Nephron progenitor cell (in vitro differentiated cells): ENCODE measurements around the gene SYNE2.

Experiments
- DNase-seq: peaks from one replicate; pipeline ENCODE4 v3.0.0; 2021
- H3K27ac Mint-ChIP-seq: 2 replicates; pipeline ENCODE4 v1.8.0; 2021; ENCODE audit warnings: mild to moderate bottlenecking, moderate library complexity, mixed read lengths
- H3K27me3 Mint-ChIP-seq: 2 replicates; pipeline ENCODE4 v1.8.0; 2021; ENCODE audit warnings: mild to moderate bottlenecking, low read depth, mixed read lengths; ENCODE audit not compliant: poor library complexity
- H3K36me3 Mint-ChIP-seq: 2 replicates; pipeline ENCODE4 v1.8.0; 2021; ENCODE audit warnings: low read depth, mixed read lengths
- H3K4me1 Mint-ChIP-seq: 2 replicates; pipeline ENCODE4 v1.8.0; 2021; ENCODE audit warnings: mixed read lengths
- H3K4me3 Mint-ChIP-seq: 2 replicates; pipeline ENCODE4 v1.8.0; 2021; ENCODE audit warnings: mild to moderate bottlenecking, moderate library complexity, mixed read lengths
- H3K9me3 Mint-ChIP-seq: 2 replicates; pipeline ENCODE4 v1.8.0; 2021; ENCODE audit warnings: mild to moderate bottlenecking, moderate library complexity, mixed read lengths
- TF ChIP-seq, protein P1 (sequence below): fragments of 200-600 bp; sonication (generic); IDR thresholded peaks from 2 replicates; pipeline ENCODE4 v1.5.0; 2021; ENCODE audit warnings: antibody characterized with exemption

The SYNE2 gene

DNA sequence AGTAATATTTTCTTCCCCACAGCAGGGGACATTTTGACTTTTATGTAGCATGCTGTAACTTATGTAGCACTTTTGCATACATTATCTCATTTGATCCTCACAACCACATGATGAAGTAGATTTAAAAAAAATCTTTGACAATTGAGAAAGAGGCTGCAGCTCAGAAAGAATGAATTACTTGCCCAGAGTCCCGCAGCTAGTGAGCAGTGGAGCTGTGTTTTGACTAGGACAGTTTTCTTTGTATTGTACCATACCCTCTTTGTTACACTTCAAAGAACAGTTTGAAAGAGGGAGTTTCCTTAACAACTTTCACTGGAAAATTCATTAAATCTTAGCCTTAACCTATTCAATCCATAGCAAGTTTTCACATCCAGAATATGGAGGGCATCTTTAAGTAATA lies 58.6 kb downstream of the SYNE2 start:
- H3K27me3 Mint-ChIP-seq: peaks cover 4% of the 10 kb centered on the region

GRCh38 chr14:63912286-63912685 lies 59.5 kb downstream of the SYNE2 start:
- TF ChIP-seq, protein P1, sequence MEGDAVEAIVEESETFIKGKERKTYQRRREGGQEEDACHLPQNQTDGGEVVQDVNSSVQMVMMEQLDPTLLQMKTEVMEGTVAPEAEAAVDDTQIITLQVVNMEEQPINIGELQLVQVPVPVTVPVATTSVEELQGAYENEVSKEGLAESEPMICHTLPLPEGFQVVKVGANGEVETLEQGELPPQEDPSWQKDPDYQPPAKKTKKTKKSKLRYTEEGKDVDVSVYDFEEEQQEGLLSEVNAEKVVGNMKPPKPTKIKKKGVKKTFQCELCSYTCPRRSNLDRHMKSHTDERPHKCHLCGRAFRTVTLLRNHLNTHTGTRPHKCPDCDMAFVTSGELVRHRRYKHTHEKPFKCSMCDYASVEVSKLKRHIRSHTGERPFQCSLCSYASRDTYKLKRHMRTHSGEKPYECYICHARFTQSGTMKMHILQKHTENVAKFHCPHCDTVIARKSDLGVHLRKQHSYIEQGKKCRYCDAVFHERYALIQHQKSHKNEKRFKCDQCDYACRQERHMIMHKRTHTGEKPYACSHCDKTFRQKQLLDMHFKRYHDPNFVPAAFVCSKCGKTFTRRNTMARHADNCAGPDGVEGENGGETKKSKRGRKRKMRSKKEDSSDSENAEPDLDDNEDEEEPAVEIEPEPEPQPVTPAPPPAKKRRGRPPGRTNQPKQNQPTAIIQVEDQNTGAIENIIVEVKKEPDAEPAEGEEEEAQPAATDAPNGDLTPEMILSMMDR: no peak
- Mint-ChIP-seq H3K4me1 (peaks cover 19% of the 10 kb centered on the region), H3K27ac (no peak overlapping the region), H3K27me3 (peaks cover 4% of the 10 kb centered on the region), H3K9me3 (no peaks in the 10 kb centered on the region), H3K36me3 (no peaks in the 10 kb centered on the region), H3K4me3 (no peak overlapping the region)
- no peak for DNase-seq

More for the DNA sequence above, 58.6 kb downstream of the SYNE2 start:
- Mint-ChIP-seq H3K27ac (no peak overlapping the region), H3K4me1 (peaks cover 19% of the 10 kb centered on the region), H3K4me3 (no peak overlapping the region), H3K9me3 (peaks cover 1% of the 10 kb centered on the region), H3K36me3 (no peaks in the 10 kb centered on the region)
- TF ChIP-seq, protein P1: no peak
- DNase-seq: no peak

GRCh38 chr14:63918411-63918810 lies 65.6 kb downstream of the SYNE2 start:
- Mint-ChIP-seq H3K4me1 (peaks cover 7% of the 10 kb centered on the region), H3K36me3 (peaks cover 8% of the 10 kb centered on the region), H3K4me3 (peak overlapping the region; percentile 24), H3K9me3 (no peaks in the 10 kb centered on the region), H3K27me3 (peaks cover 4% of the 10 kb centered on the region), H3K27ac (peak overlapping the region; percentile 38)
- DNase-seq: peak; percentile 34
- TF ChIP-seq, protein P1: no peak

DNA sequence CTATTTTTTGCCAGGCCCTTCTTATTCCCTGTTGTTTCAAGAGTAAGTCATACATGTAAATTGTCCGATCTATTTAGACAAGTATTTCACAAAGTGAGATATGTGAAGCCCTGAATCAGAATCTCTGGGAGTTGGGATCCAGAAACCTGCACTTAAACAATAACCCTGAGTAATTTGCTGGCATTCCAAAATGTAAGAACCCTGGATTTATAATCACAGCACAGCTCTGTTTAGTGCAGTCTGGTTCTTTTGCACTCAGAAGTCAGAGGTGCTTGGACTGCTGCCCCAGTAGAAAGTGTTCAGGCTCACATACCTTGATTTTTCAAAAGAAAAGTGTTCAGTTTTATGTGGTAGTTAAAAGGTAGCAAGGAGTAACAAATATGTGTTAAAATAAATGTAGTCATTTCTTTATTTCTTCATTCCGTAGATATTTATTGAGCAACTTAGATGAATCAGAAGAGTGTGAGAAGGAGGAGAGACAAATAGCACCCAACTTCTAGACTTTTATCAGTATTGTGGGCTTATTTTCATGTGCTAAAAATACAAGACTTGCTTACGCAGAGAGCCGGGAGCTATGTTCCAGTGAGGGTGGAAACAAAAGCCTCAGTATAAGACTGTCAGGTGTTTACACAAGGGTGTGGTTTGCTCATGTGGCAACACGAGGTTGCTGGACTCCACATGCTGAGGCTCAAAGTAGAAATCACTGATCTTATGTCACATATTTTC lies 70.1 kb downstream of the SYNE2 start:
- peaks cover 43% of the 10 kb centered on the region for H3K36me3 Mint-ChIP-seq
- peaks cover 8% of the 10 kb centered on the region for H3K4me1 Mint-ChIP-seq
- peaks cover 21% of the 10 kb centered on the region for H3K9me3 Mint-ChIP-seq
- no peak overlapping the region for H3K4me3 Mint-ChIP-seq
- no peak for DNase-seq
- TF ChIP-seq, protein P1: no peak
- peaks cover 4% of the 10 kb centered on the region for H3K27me3 Mint-ChIP-seq
- no peak overlapping the region for H3K27ac Mint-ChIP-seq

DNA sequence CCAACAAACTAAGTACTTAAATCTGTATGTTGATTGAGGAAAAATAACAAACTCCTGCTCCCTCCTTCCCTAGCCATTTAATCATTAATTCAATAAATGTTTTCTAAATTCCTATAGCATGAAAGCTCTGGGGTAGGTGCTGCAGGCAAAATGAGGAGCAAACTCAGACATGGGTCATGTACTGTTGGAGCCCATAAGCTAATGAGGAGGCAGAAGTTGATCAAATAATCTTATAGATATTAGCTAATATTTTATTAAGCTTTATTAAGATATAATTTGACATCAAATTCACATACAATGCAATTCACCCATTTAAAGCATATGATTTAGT lies 70.6 kb downstream of the SYNE2 start:
- no peak for DNase-seq
- Mint-ChIP-seq H3K27ac (no peak overlapping the region), H3K36me3 (peaks cover 49% of the 10 kb centered on the region), H3K27me3 (peaks cover 2% of the 10 kb centered on the region), H3K4me1 (peaks cover 13% of the 10 kb centered on the region), H3K4me3 (no peak overlapping the region), H3K9me3 (peaks cover 25% of the 10 kb centered on the region)
- TF ChIP-seq, protein P1: no peak

GRCh38 chr14:63924375-63924774 lies 71.6 kb downstream of the SYNE2 start:
- TF ChIP-seq, protein P1: no peak
- Mint-ChIP-seq H3K27ac (no peak overlapping the region), H3K4me1 (peaks cover 14% of the 10 kb centered on the region), H3K27me3 (no peaks in the 10 kb centered on the region), H3K4me3 (no peak overlapping the region), H3K36me3 (peaks cover 54% of the 10 kb centered on the region), H3K9me3 (peaks cover 25% of the 10 kb centered on the region)
- no peak for DNase-seq
